Motor neuron (in vitro differentiated cells): Measurements from ENCODE around the gene TIFAB. TPM values are rescaled to one million over a fixed set of nuclear protein-coding genes. Genes with fewer than 3 reads are reported as not detected.
A peak's percentile ranks its signal among the peaks of the same experiment; 100 is the strongest.

ENCODE experiments used
- ATAC-seq, 8 experiments: fragments of 200-7000 bp; cut with Tn5 transposase; replicated peaks in 6 of 8; 2 replicates each; pipeline ENCODE4 v1.8.0; 2021; ENCODE audit warnings: mild to moderate bottlenecking in 8 of 8, moderate library complexity in 8 of 8
- H3K27ac ChIP-seq, 2 donors: fragments of 250-450 bp; sonication (Bioruptor Pico); 2 replicates each; pipeline ENCODE4 v1.9.0; 2021; ENCODE audit warnings: antibody characterized with exemption in 2 of 2, mild to moderate bottlenecking in 2 of 2, moderate library complexity in 1 of 2
- H3K4me1 ChIP-seq, 2 donors: fragments of 250-450 bp; sonication (Bioruptor Pico); replicated peaks in 1 of 2; 2 replicates each; pipeline ENCODE4 v1.6.1; 2021; ENCODE audit warnings: antibody characterized with exemption in 2 of 2, mild to moderate bottlenecking in 2 of 2, moderate library complexity in 1 of 2
- H3K4me3 ChIP-seq, 5 donors: fragments of 250-450 bp; sonication (Bioruptor Pico); 2 replicates each; pipeline ENCODE4 v1.9.0; 2021; ENCODE audit warnings: antibody characterized with exemption in 5 of 5, mild to moderate bottlenecking in 5 of 5, moderate library complexity in 4 of 5
- WGBS, 10 experiments: fragments of 450-650 bp; shearing (Covaris generic); methylation state at CpG; one replicate each; pipeline ENCODE4 v1.0.0; 2022; 5-methylcytosine and 5-hydroxymethylcytosine counted together
- in situ Hi-C, 9 experiments: fragments of 400-800 bp; cut with MboI; loops; one replicate each; pipeline ENCODE4 v1.15.0; 2021; ENCODE audit warnings: low sequenced_read_pairs in 9 of 9, low pct_unique_long_range_greater_than_20kb in 2 of 9; ENCODE audit not compliant: unreplicated experiment in 9 of 9
- total RNA-seq, 8 experiments: library from RNA; unstranded; fragments of 300-600 nt; gene quantifications; 2 replicates each; pipeline versions ENCODE4 v1.2.3 to v1.2.4, GENCODE V29; 2022

TIFAB gene
- total RNA-seq, 8 experiments from 2014 or later, result 0.04 to 0.43 (median 0.10) TPM; not detected in 2

DNA sequence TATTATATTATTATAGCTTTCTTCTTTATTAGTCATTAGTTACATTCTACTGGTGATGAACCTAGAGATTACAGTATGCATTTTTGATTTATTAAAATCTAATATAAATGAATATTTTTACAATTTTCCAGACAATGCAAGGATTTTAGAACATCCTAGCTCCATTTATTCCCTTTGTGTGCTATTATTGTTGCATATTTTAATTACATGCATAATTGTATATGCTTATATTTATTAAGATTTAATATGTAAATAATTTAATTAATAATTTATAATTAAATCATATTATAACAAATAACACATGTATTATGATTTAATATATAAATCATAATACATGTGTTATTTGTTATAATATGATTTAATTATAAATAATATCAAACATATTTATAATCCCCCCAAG, 29.7 kb downstream of the TIFAB start:
- ATAC-seq, result no peak
- Histone ChIP-seq H3K4me3 (no peak overlapping the region), H3K27ac (no peak overlapping the region), H3K4me1 (no peaks in the 10 kb centered on the region)
- in situ Hi-C loops, result no loop called here

DNA sequence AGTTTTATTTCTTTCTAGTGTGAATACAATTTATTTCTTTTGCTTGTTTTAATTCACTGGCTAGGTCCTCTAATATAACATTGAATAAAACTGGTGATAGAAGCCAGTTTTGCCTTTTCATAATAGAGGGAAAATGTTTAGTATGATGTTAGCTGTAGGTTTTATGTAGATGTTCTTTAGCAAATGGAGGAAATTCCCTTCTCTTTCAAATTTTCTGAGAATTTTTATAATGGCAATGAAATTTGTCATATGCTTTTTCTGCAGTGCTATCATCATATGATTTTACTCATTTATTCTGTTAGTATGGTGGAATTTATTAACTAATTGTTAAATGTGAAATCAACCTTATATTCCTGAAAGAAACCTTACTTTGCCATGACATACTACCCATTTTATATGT, 35.1 kb downstream of the TIFAB start:
- Histone ChIP-seq H3K4me3 (no peak overlapping the region), H3K4me1 (no peaks in the 10 kb centered on the region), H3K27ac (no peak overlapping the region)
- in situ Hi-C loops, result no loop called here
- ATAC-seq, result no peak

DNA sequence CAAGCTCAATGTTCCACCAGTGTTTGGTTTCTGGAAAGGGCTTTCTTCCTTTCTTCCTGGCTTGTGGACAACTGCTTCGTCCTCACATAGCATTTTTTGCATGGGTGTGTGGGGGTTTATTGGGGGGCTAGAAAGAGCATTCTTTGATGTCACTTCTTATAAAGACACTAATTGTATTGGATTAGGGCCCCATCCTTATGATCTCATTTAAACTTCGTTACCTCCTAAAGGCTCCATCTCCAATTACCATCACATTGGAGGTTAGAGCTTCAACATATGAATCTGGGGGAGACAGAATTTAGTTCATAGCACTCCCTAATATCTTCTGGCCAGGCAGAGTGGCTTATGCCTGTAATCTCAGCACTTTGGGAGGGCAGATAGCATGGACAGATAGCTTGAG, 47.1 kb downstream of the TIFAB start:
- in situ Hi-C loops, result no loop called here
- H3K27ac ChIP-seq, result no peak overlapping the region
- H3K4me3 ChIP-seq, result no peak overlapping the region
- WGBS, 10 experiments, result 50 to 100% (median 78%) methylated on average over 1 to 2 of the region's 2 CpGs; no CpG with 5 or more reads in 1 of the 10 experiments
- peaks cover 0 to 3% of the 10 kb centered on the region in 2 donors for H3K4me1 ChIP-seq
- no peak for ATAC-seq

DNA sequence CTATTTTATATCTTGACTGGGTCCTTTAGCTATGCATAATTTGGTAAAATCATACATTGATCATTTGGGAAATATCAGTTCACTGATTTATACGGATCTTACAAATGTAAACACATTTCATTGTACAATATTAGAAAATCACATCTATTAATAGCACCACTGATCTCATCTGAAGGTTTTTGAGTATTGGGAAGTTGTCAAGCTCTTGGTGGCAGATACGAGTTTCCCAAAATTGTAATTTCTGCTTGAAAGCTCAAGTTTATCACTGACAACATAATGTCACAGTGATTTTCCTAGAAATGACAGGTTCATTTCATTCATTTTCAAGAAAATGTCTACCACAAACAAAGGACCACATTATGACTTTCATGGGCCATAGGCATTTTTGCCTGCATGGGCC, 50.1 kb downstream of the TIFAB start:
- H3K27ac ChIP-seq, result no peak overlapping the region
- in situ Hi-C loops, result no loop called here
- WGBS, 10 experiments, result 54 to 100% (median 90%) methylated on average over 1 to 2 of the region's 2 CpGs; no CpG with 5 or more reads in 1 of the 10 experiments
- no peak for ATAC-seq
- H3K4me3 ChIP-seq, result no peak overlapping the region
- peaks cover 12 to 15% of the 10 kb centered on the region in 2 donors for H3K4me1 ChIP-seq

DNA sequence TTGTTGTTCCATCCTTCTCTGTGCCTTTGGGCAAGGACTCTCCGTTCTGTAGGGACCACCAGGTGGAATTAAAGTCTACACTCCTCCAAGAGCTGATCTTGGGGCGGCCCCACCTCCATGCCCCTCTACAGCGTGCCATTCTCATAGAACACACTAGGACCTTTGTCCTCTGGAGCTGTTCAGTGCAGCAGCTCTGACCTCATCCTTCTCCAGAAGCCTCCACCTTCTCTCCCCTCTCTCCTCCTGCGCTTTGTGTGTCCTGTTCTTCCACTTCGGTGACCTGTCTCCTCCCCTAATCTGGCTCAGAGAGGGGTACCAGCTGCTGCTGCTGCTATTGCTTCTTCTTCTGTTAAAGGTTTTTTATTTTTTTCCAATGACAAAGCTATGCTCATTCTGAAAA, 51.3 kb downstream of the TIFAB start:
- in situ Hi-C loops, result no loop called here
- peak in 2 of 8 experiments; percentile 36 to 39 for ATAC-seq
- Histone ChIP-seq H3K27ac (no peak overlapping the region), H3K4me1 (peaks cover 13 to 23% of the 10 kb centered on the region in 2 donors), H3K4me3 (no peak overlapping the region)
- 27 to 80% (median 39%) methylated on average over 1 to 4 of the region's 5 CpGs; no CpG with 5 or more reads in 3 of the 10 experiments for WGBS, 10 experiments

DNA sequence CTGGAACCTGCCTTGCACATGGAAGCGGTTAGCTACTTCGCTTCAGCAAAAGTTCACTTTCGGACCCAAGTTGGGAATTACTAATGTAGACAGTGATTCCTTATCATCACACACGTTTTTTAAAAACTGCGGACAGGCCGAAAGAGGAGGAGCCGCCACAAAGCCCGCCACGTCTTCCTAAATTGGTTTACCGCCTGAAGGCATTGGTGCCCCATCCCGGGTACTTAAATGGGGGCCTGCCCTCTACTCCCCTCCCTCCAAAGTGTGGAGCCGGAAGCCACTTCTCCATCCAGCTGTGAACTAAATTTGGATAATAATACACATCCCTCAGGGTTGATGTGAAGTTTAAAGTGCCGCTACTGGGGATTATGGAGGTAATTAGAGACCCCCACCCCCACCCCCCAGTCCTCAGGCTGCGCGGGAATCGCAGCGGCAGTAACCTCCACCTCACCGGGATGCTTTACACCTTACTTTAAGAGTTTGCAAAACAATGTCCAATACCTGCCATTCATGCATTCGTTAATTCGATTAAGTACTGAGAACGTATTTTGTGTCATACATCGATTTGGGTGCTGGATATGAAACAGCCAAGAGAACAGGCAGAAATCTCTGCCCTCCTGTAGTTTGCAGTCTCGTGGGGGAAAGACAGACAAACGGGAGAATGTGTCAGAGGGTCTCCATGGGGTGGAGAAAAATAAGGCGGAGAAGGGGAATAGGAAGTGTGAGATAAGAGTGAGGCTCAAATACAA, 52.2 kb downstream of the TIFAB start:
- WGBS, 10 experiments, result 27 to 70% (median 56%) methylated on average over 1 to 15 of the region's 25 CpGs
- H3K27ac ChIP-seq, result peak overlapping the region in 1 of 2 donors; percentile 77
- peak overlapping the region; percentile 56 to 90 (median 78) for H3K4me3 ChIP-seq
- in situ Hi-C loops, result no loop called here
- no peak for ATAC-seq
- H3K4me1 ChIP-seq, result peaks cover 16 to 32% of the 10 kb centered on the region in 2 donors

DNA sequence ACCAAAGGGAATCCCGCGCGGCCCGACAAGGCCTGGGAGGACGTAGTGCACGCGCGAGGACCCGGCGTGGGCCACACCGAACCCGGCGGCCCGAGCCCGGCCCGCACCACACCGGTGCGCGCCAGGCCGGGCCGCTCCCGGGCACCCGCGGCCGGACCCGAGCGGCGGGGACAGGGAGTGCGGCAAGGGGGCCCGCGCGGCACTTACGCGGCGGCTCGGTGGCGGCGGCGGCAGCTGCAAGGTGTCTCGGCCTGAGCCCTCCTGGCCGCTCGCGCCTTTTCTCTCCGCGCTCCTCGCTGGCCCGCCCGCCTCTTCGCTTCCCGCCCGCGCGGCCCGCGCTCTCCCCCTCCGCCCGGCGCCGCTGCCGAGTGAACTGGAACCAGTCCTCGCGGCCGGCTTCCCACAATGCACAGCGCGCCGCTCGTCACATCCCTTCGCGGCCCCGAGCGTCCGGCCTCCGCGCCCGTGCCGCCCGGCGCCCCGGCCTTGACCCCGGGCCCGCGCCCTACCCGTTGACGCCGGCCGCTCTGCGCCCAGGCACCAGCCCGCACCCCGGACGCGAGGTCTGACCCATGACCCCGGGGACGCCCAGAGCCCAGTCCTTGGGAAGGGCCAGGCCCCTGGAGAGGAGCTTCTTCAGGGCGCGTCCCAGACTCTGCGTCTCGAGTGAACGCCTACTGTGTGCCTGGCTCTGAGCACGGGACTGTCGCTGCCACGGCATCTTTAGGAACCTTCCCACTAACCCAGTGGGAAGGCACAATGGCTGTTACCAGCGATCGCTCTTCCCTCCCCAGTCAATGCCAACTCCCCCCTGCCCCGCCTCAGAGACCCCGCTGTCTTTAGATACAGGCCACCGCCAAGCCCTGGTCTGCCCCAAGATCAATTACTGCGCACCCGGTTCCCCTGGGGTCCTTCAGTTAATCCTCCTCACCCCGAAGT, 53.0 kb downstream of the TIFAB start, which contains the start of gene MACROH2A1:
TSS of gene MACROH2A1 (minus strand) at position 377 of the 939 bp plus-strand sequence. CDS start 10,138 bp downstream, outside the sequence.
- in situ Hi-C loops, result no loop called here
- H3K27ac ChIP-seq, result peak within 1 kb of the TSS; percentile 77 to 84
- WGBS, 10 experiments, result 0 to 1% (median 0%) methylated on average over 3 to 30 of the region's 109 CpGs; no CpG with 5 or more reads in 7 of the 10 experiments
- peak; percentile 80 to 93 (median 86) for ATAC-seq
- peak within 1 kb of the TSS; percentile 56 to 90 (median 78) for H3K4me3 ChIP-seq
- peaks cover 24 to 40% of the 10 kb centered on the region in 2 donors for H3K4me1 ChIP-seq

DNA sequence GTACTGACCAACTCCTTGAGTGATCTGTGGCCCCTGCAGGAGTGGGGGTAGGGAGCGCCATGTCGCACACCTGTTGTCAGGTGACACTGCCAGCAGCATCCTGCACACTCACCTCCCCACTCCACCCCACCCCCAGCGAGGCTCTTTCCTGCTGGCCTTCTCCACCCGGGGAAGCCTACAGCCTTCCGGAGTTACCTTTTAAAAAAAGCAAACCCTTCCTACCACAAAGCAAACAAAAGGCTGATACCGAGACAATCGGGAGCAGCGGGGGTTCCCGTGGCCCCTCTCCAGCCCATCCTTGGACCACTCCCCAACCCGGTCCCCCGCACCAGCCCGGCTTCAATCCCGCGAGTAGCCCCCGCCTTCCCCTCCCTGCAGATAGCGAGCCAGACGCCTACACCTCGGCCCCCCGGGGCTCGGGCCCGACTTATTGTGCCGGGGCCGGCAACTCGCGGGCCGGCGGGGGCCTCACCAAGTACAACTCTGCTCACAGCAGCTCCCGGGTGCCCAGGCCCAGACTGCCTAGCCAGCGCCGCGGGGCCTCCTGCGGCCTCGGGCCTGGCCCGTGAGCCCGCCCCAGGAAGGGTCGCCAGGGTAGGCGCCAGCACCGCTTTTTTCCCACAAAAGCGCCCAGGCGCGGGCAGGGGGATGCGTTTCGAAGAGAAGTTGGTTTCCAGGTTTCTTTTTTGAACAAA, 53.8 kb downstream of the TIFAB start:
- ATAC-seq, result peak; percentile 33 to 55 (median 50)
- peak overlapping the region; percentile 56 to 90 (median 78) for H3K4me3 ChIP-seq
- H3K4me1 ChIP-seq, result peaks cover 31 to 44% of the 10 kb centered on the region in 2 donors
- H3K27ac ChIP-seq, result peak overlapping the region; percentile 77 to 84
- 0 to 20% (median 0%) methylated on average over 1 to 10 of the region's 43 CpGs; no CpG with 5 or more reads in 6 of the 10 experiments for WGBS, 10 experiments
- in situ Hi-C loops, result no loop called here

Other genes with a start within 250 kb of the TIFAB start
- gene MACROH2A1, start 53.1 kb downstream of the TIFAB start, total RNA-seq, result 100 to 1,000 TPM in 7 of 8 experiments, 10 to 100 TPM in 1; 69.6 to 273 (median 126) TPM
- gene DCANP1, start 5.0 kb downstream of the TIFAB start, total RNA-seq, result under 1 TPM in 4 of 8 experiments, not detected in 4; 0.08 to 0.10 (median 0.09) TPM
- gene NEUROG1, start 83.6 kb upstream of the TIFAB start, total RNA-seq, result 10 to 100 TPM in 1 of 8 experiments, 1 to 10 TPM in 3, under 1 TPM in 1, not detected in 3; 0.15 to 29.4 (median 2.3) TPM
- 10 to 100 TPM in 2 of 8 experiments, 1 to 10 TPM in 2, under 1 TPM in 3, not detected in 1; 0.21 to 13.4 (median 1.1) TPM for gene CXCL14, start 126.6 kb upstream of the TIFAB start, total RNA-seq